GM21381 (cell line): ENCODE data around the gene CACNA1H.

ENCODE experiments used
- ATAC-seq: cut with Tn5 transposase; IDR thresholded peaks from one replicate; pipeline ENCODE4 v1.9.1; 2021; ENCODE audit warnings: mild to moderate bottlenecking, moderate library complexity; ENCODE audit not compliant: unreplicated experiment

The CACNA1H gene

DNA sequence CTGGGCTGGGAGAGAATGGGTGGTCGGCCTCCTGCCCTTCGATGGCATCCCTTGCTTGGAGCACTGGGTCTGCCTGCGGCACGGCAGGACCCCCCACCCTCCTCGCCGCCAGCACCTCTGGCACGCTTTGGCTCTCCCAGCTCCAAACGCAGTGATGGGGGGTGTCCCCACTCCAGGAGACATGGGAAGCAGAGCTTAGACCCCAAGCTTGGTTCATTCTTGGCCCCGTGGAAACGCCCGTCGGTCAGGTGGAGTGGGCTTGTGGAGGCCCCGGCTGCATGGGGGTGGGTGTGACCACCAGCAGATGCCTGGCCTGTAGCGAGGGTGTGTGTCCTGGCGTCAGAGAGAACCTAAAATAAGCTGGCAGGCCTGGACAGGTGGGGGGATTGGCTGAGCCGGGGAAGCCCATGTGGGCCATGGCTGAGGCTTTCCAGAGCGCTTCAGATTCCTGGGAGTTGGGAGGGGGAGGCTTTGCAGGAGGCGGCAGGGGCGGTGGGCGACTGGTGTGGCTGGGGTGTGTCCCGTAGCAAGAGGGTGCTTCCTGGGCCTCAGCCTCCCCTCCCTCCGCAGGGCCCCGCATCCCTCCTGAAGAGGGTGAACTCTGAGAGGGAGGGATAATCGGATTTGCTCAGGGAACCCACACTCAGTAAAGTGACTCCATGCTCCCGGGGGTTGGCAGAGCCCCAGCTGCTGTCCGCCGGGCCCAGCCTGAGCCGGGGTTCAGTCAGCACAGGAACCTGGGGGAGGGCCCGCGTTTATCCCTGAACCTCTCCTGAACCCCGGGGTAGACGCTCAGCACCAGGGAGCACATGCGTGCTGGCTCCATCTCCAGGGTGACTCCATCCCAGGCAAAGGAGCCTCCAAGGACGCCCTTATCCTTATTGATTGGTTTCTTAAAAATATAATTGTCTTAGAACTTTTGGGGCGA lies 3.4 kb downstream of the CACNA1H start:
- no peak for ATAC-seq

DNA sequence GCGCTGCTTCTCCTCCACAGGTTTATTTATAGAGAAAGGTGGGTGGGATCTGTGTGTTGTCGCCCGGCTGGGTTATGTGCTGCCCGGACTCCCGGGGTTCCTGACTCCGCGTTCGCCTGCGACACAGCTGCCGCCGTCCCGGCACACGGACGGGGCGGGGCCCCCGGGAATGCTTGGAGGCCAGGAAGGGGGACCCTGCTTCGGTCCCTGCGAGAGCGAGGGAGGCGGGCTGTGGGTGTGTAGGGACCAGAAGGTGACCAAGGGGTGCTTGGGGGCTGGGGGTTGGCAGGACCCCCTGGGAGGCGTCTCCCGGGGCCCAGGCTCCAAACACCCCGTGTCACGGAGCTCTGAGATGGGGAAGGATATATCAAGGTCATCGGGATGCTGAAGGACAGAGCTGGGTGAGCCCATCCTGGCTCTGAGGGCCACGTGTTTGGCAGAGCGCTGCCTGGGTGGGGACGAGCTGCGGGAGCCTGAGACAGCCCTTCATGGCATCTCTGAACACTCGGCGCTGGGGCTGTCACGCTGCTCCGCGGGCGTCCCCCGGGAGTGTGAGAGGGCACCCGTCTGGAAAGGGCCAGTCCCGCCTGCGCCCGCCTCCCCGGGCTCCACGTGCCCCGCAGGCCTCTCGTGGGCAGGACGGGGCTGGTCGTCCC lies 4.2 kb downstream of the CACNA1H start:
- no peak for ATAC-seq

DNA sequence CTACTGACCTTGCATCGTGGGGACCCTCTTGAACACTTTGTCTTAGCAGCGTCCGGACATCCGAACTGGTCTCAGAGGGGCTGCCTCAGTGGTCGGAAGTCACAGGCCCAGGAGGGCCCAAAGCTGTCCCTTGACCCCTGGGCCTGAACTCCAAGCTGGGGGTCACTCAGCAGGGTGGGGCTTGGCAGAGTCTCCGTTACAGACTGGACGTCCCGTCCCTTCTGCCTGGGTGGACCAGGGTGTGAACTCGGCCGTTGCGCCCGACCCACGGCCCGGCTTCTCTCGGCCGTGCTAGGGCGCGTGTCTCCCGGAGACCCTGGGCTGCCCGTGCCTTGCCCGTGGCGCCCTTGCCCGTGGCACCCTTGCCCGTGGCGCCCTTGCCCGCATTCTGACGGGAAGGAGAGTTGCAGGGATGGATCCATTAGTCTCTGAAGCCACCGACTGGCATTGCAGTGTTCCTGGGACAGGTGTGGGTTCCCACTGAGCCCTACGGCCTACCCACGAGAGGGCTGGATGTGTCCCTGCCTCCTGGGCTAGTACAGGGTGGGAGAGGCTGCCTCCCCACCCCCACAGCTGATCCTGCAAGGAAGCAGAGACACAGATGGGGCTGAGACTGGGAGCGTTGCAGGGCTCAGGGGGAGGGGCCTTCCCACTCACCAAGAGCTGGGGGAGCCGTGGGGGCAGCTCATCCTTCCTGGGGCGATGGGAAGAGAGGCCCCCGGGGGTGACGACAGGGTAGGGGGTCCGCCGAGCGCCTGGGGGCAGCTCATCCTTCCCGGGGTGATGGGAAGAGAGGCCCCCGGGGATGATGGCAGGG lies 4.9 kb downstream of the CACNA1H start:
- ATAC-seq = no peak

DNA sequence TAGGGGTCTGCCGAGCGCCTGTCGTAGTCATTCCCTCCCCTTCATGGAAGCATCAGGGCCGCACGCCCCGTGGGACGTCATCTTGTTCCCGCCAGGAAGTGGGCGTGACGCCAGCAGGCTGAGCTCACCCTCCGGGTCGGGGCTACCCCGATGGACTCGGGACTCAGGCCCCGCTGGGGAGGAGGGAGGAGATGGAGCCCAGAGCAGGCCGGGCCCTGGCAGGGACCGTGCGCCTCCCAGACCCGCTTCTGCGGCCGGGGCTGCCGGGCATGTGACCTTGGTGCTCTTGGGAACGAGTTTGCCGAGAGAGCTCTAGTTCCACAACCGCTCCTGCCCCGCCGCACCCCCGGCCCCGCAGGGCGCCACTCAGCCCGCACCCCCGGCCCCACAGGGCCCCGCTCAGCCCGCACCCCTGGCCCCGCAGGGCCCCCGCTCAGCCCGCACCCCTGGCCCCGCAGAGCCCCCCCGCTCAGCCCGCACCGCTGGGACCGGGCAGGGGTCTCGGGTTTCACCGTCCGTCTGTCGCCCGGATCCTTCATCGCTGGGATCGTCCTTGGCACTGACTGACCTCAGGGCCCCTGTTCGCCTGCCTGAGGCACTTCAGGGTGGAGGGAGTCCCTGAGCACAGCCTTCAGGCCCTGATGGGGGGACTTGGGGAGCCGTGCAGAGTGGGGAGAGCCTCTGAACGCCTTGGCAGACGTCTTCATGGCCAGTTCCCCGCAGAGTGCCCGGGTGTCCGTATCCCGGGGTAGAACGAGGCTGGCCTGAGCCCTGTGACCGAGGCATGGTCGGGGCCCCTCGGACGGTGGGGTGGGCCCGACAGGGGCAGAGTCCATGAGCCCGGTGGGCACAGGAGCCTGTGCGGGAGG lies 5.8 kb downstream of the CACNA1H start:
- no peak for ATAC-seq

DNA sequence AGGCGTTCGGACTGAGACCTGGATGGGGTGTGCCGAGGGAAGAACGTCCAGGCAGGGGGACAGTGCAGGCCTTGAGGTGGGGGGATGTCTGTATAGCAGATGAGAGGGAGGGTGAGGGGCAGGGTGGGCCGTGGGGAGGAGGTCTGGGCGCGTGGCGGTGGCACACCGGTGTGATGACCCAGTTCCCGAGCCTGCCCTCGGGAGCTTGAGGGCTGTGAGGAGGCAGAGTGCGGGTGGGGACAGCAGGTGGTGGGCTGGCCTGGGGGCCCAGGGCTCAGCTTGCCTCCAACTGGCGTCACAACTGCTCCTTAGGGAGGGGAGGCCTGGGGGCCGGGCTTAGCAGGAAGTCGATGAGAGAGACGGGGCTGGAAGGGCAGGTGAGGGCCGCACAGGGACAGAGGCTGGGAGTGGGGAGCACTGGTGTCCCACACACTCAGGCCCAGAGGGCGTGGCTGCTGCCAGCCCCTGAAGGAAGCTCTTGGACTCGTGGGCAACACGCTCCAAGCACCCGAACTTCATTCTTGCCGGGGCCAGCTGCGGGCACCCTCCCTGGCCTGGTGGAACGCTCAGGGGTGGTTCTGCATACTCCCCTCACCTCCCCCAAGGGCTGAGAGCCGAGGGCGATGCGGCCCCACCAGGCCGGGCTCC lies 6.5 kb downstream of the CACNA1H start:
- ATAC-seq = no peak

DNA sequence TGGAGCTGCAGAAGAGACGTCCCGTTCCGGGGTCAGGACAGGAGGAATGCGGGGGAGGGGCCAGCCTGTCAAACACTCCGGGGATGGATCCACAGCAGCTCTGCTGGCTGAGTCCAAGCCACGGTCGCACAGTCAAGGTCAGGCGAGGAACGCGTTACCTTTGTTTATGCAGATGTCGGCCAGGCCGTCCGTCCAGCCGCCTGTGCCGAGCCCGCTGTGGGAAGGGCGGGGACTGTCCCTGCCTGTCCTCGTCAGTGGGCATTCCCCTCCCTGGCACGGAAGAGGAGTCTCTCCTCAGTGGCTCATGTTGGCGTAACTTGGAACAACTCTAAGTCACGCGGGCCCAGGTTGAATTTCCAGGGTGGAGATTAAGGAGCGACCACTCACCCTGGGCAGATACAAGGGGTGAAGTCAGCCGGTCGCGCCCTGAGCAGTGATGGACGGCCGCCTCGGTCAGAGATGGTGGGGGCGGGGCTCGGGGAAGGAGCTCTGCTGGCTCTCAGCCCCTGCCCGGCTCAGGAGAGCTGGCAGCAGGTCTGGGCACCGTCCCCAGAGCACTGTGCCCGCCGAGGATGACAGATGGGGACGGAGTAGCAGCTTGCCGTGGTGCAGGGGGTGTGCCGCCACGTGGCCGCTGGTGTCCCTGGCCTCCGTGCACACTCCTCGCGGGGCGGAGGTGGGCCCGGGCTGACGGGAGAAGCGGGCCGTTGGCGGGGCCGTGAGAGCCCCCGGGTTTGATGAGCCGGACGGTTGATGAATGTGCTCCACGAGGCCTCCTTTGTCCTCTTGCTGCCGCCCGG lies 7.3 kb downstream of the CACNA1H start:
- no peak for ATAC-seq

DNA sequence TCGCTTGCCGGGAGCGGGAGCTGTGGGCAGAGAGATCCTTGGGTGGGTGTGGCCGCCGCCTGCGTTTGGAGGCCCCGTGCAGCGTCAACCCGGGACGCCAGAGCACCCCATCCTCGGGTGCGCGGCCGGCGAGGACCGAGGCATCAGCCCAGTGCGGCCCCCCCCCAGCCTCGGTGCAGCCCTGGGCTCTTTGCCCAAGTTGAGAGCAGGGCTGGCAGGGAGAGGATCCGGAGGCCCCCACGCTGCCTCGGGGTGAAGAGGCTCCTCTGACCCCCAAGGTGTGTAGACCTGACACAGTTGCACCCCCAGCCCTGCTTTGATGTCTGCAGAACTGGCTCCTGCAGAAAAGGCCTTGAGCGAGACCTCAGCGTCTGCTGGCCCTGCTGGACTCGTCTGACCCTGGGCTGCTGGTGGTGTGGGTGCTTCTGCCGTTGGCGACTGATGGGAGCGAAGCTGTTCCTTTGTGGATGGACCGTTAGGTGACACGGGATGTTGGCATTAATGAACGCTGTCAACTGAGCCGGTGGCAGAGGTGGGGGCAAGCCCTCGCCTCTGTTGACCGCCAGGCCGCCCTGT lies 8.0 kb downstream of the CACNA1H start:
- no peak for ATAC-seq

DNA sequence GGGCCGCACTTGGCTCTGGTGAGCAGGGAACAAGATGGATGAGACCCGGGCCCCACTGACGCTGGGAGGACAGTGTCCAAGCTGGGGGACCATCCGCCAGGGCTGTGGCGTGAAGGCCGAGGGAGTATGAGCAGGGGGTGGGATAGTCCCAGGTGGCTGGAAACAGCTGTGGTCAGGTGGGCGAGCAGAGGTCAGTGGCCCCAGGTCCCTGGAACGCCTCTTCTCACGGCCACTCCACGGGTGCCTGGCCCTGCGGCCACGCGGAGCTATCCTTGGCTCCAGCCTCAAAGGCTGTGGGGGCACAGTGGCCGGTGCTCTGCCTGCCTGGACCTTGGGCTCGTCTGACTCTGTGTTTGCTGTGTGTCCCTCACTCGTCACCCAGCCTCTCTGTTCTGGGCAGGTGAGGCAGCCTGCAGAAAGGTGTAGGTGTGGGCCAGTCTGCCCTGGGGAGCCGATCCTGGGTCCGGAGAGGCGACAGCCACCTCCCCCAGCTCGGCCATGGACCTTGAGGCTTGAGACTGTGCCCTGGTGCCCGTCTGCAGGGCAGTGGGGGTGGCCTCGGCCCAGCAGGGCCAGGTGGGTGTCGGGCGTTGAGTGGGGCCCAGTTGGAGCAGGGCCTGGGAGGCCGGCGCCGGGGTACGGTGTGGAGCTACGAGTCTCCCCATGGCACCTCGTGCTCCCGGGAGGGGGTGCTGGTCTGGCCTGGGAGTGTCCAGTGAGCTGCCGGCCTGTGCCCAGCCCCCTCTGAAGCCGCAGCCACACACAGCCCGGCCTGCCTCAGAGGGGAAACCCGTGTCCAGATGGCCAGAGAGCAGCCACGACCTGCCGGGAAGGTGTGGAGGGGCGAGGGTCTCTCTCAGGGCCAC lies 10.0 kb downstream of the CACNA1H start:
- no peak for ATAC-seq

DNA sequence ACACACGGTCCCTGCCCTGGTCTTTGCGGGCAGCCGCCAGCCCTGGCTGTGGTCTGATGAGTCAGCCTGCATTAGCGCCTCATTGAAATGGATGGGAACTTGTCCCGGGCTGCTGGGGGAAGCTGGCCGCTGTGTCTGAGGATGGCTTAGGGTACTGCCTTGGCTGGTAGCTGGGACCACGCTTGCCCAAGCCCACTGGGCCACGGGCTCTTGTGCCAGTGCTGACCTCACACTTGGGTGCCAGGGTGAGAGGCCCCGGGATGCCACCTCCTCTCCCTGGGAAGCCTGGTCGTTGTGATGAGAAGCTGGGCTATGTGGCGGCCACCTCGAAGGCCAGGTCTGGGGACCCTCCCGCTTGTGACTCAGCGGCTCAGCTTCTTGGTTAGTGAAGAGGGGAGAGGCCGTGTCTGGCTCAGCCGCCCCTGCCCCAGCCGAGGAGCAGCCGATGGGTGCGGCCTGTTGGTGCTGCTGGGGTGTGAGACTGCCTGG lies 10.7 kb downstream of the CACNA1H start:
- no peak for ATAC-seq

DNA sequence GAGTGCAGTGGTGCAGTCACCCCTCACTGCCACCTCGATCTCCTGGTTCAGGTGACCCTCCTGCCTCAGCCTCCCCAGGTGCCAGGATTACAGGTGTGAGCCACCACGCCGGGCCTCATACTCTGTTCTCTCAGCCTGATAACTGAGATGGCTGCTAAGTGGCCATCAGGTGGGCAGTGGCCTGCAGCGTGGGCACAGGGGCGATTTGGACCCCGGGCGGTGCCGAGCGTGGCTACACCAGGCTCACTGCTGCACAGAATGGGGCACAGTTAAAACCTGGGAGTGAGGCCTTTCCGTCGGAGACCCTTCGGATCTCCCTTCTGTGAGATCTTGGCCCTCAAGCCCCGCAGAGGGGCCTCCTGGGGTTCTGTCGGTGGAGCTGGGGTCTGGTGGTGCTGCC lies 11.5 kb downstream of the CACNA1H start:
- no peak for ATAC-seq

DNA sequence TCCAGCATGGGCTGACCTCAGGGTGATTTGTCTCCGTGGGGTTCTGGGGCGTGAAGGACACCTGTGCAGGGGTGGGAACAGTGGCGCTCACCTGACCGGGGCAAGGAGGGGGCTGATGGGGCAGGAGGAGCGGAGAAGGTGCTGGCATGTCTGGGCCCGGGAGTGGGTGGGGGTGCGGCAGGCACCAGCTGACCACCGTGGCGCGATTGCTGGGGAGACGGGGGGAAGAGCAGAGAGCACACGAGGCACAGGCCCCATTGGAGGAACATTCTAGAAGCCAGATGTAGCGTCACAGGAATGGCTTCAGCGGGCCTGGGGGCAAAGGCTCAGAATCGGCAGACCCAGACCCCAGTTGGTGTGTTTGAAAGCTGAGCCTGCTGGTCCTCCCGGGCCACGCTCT lies 12.1 kb downstream of the CACNA1H start:
- no peak for ATAC-seq

DNA sequence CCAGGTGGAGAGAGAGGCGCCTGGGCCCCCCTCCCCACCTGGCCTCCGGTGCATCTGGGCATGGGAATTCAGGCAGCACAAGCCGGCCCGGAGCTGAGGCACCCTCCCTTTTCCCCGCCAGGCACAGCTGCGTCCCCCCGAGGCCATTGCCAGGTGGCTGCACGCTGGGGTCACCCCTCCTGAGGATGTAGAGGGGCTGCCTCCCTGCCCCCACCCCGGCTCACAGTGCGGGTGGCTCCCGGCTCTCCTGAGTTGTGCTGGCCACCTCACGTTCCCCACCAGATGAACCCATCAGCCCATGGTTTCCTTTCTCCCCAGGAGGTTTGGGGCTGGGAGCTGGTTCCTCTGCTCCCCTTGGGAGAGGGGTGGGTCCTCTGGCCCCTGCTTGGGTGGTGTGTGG lies 12.6 kb downstream of the CACNA1H start:
- ATAC-seq = no peak

DNA sequence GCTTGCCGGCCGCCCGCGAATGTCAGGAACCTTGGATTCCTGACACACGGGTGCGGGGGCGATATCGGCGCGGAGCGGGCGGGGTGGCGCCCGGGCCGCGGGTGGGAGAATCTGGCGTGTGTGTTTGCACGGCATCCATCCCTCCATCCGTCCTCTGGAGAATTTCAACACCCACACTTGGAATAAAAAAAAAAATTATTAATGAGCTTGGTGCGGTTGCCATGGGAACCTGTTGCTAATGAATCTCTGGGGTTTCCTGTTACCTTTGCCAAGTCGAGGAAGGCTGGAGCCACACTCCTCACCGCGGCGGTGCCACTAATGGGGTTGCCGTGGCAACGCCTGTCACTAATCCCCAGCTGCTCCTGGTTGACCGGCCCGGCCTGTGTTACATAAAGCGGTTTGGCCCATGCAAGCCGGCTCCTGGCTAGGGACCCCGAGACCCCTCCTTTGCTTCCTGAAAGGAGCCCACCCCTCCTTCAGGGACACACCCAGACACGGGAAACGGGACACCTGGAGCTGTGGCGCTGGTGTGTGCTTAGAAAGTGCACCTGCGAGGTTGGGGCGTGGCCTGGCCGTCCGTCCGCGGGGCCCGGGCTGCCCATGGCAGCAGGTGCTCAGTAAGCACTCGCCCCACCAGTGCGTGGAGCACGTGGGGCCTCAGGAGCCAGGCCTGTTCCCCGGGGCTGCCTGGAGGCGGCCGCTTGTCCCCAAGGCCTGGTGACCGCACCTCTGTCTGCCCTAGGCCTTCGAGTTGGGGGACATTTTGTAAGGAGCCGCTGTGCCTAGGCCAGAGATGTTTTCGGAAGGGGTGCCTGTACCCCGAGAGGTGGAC lies 14.6 kb downstream of the CACNA1H start:
- ATAC-seq = no peak

DNA sequence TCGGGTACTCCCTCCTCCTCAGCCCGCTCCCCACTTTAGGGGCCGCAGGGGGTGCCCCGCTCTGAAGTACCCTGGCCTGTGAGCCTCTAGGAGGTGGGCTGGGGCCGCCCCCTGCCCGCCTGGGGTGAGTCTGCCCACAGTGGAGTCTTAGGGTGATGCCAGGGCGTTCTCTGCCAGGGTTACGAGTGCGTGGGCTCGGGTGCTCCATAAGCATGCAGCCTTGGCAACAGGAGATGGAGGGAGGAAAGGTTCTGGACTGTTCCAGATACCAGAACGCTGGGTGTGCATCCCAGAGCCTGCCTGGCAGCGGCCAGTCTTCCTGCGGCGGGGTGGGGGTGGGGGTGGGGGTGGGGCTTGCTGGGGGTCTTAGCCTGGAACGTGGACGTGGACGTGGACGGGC lies 15.9 kb downstream of the CACNA1H start:
- no peak for ATAC-seq

DNA sequence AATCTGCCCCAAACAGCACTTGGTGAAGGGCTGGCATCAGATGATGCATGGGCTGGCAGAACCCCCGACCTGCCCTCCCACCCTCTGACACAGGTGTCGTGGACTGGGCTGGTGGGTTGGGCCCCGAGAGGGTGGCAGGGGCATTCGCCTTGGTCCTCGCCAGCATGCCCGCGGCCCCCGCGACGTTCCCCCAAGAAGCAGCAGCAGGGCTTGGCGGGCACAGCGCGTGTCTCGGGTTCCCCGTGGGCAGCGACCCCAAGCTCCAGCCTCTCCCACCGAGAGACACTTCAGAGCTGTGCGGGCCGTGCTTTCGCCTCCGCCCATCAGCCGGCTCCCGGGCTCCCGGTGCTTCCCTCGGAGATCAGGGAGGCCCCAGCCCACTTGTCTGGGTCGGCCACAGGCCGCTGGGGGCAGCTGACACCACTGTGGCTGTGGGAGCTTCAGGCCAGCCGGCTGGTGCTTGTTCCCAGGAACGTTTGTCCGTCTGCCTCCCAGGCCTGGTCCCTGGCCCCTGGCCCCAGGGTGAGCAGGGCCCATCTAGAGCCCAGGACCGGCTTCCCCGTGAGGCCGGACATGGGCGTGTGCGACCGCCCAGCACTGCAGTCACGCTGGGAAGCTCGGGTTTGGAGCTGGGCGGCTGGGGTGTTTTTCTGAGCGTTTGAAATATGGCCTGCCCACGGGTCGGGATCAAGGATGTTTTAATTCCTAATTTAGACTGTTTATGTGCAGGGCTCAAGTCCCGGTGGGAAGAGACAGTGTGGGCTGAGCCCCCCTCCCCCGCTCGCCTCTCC lies 16.6 kb downstream of the CACNA1H start:
- no peak for ATAC-seq

DNA sequence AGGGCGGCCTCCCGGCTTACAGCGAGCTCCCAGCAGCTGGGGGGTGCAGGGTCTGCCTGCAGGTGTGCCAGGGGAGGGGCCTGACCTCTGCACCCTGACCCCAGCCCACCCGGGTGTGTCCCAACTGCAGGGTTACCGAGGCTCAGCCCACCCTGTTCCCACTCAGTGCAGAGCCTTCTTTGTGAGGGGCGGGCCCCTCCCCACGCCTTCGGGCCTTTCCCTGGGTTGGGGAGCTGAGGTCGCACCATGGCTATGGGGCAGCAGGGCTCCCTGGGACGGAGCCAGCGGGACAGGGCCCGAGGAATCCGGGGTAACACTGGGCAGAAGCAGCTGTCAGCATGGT lies 17.1 kb downstream of the CACNA1H start:
- no peak for ATAC-seq
